ENCODE results near the gene FAM114A1.
"Not testable (repeated sequence)": the region's sequence is repeated elsewhere in the genome, so short reads cannot be mapped to it uniquely, and the experiment has no call there.

Gene FAM114A1

DNA sequence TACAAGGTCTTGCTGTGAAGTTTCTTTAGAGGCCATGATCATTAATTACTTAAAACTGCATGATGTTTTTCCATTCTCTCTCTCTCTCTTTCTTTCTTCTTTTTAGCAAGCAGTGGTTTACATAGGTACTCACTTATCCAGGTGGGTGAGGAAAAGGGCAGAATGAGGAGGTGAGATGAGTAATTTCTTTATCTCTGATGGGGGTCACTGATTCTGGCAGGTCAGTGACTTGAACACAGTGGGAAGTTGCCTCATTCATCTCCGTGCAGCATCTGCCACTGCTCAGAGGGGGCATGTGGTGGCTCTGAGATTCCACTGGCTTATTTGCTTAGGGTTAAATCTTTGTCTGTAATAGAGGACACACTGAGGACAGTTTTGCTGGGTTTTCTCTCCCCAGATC is 62.6 kb downstream of the FAM114A1 start:
- no peaks in the 10 kb centered on the region for H3K27me3 ChIP-seq (ENCODE audit: control insufficient read depth, insufficient read depth, low read length)
- H3K4me1 ChIP-seq (ENCODE audit: control insufficient read depth, insufficient read depth, low read length): peaks cover 45% of the 10 kb centered on the region
- H3K27ac ChIP-seq (ENCODE audit: low read depth, low read length): peak overlapping the region; percentile 84
- no peak overlapping the region for H3K4me3 ChIP-seq (ENCODE audit: low read length)
- no peak overlapping the region for H3K9ac ChIP-seq (ENCODE audit: low read length)
- peaks cover 29% of the 10 kb centered on the region for H3K36me3 ChIP-seq (ENCODE audit: control insufficient read depth, insufficient read depth, low read length)

DNA sequence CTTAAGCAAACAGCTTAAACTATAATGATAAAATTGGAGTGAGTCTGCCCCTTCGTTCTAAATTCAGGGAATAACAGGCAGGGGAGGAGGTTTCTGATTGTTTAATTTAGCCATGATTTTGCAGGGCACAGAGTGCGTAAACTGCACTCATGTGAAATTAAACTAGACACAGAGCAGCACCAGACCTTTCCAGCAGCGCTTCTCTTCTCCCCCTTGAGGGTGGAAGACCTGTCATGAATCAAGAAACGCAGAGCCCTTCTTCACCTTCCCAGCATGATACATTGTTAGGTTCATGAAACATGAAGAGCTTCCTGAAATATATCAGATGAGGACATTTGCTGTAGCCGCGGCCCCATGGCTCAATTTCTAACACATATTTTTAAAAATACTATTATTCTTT is 63.1 kb downstream of the FAM114A1 start:
- Histone ChIP-seq H3K4me1 (ENCODE audit: control insufficient read depth, insufficient read depth, low read length) (peaks cover 46% of the 10 kb centered on the region), H3K9ac (ENCODE audit: low read length) (no peak overlapping the region), H3K4me3 (ENCODE audit: low read length) (no peak overlapping the region), H3K27me3 (ENCODE audit: control insufficient read depth, insufficient read depth, low read length) (no peaks in the 10 kb centered on the region), H3K36me3 (ENCODE audit: control insufficient read depth, insufficient read depth, low read length) (peaks cover 29% of the 10 kb centered on the region), H3K27ac (ENCODE audit: low read depth, low read length) (peak overlapping the region; percentile 84)

DNA sequence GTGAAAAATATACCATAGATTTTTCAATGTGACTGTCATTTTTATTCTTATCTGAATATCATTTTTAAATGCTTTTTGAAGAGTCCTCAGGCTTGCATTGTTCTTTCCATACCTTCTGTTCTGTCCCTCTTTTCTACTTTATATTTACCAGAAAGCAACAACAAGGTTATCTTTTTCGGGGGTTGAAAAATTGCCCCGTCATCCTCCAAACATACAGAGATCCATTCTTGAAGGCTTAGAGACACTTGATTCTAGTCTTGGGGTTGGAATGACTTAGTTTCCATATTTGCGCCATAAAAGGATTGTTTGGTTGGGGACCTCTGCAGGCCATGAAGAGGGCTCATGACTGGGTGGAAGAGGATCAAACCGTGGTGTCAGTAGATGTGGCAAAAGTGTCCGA is 63.5 kb downstream of the FAM114A1 start:
- H3K36me3 ChIP-seq (ENCODE audit: control insufficient read depth, insufficient read depth, low read length): peaks cover 29% of the 10 kb centered on the region
- H3K4me3 ChIP-seq (ENCODE audit: low read length): no peak overlapping the region
- H3K9ac ChIP-seq (ENCODE audit: low read length): no peak overlapping the region
- H3K27me3 ChIP-seq (ENCODE audit: control insufficient read depth, insufficient read depth, low read length): no peaks in the 10 kb centered on the region
- H3K27ac ChIP-seq (ENCODE audit: low read depth, low read length): peak overlapping the region; percentile 84
- H3K4me1 ChIP-seq (ENCODE audit: control insufficient read depth, insufficient read depth, low read length): peaks cover 45% of the 10 kb centered on the region

DNA sequence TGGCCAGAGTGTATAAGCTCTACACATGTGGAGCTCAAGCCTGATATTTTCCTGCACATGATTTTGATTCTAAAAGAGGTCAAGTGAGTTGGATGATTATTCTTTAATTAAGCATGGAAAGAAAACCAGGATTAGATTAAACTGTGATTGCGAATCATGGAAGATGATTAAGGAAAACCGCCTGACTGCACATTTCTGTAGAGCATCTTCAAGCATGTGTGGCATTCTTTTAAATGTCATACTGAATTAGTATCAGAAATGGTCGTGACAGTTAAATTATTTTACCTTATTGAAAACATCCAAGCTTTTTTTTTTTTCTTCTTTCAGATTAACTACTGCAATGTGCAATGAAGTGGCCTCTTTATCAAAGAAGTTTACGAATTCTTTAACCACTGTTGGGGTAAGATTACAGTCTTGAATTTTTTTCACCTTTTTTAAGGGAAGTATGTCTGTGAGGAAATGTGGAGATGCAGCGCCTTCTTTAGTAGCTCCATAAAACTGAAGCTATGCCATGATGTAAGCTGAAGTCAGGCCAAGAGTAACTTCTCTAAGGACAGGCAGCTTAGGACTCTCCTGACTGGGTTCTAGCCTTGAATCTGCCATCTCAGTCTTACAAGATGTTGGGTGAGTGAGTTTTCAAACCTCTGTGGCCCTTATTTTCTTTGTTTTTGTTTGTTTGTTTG is 67.9 kb downstream of the FAM114A1 start:
- no peaks in the 10 kb centered on the region for H3K27me3 ChIP-seq (ENCODE audit: control insufficient read depth, insufficient read depth, low read length)
- H3K4me1 ChIP-seq (ENCODE audit: control insufficient read depth, insufficient read depth, low read length): peaks cover 14% of the 10 kb centered on the region
- H3K36me3 ChIP-seq (ENCODE audit: control insufficient read depth, insufficient read depth, low read length): peaks cover 32% of the 10 kb centered on the region
- H3K27ac ChIP-seq (ENCODE audit: low read depth, low read length): peak overlapping the region; percentile 53
- no peak overlapping the region for H3K4me3 ChIP-seq (ENCODE audit: low read length)
- no peak overlapping the region for H3K9ac ChIP-seq (ENCODE audit: low read length)

DNA sequence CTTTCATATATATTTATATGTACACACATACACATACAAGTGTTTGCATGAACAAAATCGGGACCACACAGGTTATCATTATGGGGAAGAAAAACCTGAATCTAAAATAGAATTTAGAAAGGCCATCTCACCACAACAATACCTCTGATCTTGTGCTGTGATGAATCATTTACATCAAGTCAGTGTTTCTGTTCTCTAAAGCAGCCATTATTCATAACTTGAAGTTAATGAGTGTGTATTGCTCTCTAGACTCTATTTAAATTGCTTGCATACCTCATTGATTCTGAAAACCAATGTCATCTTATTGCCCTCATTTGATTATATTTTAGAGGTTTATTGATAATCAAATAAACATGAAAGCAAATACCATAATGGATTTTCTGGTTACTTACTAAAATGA is 71.6 kb downstream of the FAM114A1 start:
- H3K4me1 ChIP-seq (ENCODE audit: control insufficient read depth, insufficient read depth, low read length): peaks cover 20% of the 10 kb centered on the region

DNA sequence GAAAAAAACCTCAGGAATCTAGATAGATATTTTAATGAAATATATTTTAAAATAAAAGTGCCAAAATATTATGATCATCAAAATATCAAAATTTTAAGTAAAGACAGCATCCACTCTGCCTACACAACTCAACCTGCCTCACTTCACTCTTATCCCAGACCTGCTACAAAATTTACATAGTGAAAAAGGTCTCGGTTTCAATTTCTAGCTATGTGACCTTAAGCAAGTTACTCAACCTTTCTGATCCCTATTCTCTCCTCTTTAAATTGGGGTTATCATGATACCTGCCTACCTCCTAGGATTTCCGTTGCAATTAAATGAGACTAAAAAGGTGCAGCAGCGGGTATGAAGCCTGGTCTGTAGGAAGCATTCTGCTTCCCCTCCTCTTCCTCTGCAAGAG is 72.9 kb downstream of the FAM114A1 start:
- H3K27ac ChIP-seq (ENCODE audit: low read depth, low read length): peak overlapping the region; percentile 92

More for the DNA sequence above, 71.6 kb downstream of the FAM114A1 start:
- Histone ChIP-seq H3K27ac (ENCODE audit: low read depth, low read length) (peak overlapping the region; percentile 1), H3K9ac (ENCODE audit: low read length) (no peak overlapping the region), H3K4me3 (ENCODE audit: low read length) (no peak overlapping the region), H3K36me3 (ENCODE audit: control insufficient read depth, insufficient read depth, low read length) (peaks cover 19% of the 10 kb centered on the region), H3K27me3 (ENCODE audit: control insufficient read depth, insufficient read depth, low read length) (no peaks in the 10 kb centered on the region)

DNA sequence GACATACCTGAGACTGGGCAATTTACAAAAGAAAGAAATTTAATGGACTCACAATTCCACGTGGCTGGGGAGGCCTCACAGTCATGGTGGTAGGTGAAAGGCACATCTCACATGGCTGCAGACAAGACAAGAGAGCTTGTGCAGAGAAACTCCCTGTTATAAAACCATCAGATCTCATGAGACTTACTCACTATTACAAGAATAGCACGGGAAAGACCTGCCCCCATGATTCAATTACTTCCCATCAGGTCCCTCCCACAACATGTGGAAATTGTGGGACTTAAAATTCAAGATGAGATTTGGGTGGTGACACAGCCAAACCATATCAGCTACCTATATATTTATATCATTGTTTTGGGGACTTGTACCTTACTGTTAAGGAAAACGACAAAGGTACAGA is 74.3 kb downstream of the FAM114A1 start:
- Histone ChIP-seq H3K27ac (ENCODE audit: low read depth, low read length) (peak overlapping the region; percentile 92), H3K4me1 (ENCODE audit: control insufficient read depth, insufficient read depth, low read length) (peaks cover 19% of the 10 kb centered on the region), H3K36me3 (ENCODE audit: control insufficient read depth, insufficient read depth, low read length) (peaks cover 13% of the 10 kb centered on the region)
- not testable (repeated sequence) for H3K4me3 ChIP-seq (ENCODE audit: low read length); H3K27me3 ChIP-seq (ENCODE audit: control insufficient read depth, insufficient read depth, low read length); H3K9ac ChIP-seq (ENCODE audit: low read length)

More for the DNA sequence above, 72.9 kb downstream of the FAM114A1 start:
- Histone ChIP-seq H3K4me3 (ENCODE audit: low read length) (no peak overlapping the region), H3K9ac (ENCODE audit: low read length) (no peak overlapping the region), H3K36me3 (ENCODE audit: control insufficient read depth, insufficient read depth, low read length) (peaks cover 16% of the 10 kb centered on the region), H3K27me3 (ENCODE audit: control insufficient read depth, insufficient read depth, low read length) (no peaks in the 10 kb centered on the region), H3K4me1 (ENCODE audit: control insufficient read depth, insufficient read depth, low read length) (peaks cover 16% of the 10 kb centered on the region)

DNA sequence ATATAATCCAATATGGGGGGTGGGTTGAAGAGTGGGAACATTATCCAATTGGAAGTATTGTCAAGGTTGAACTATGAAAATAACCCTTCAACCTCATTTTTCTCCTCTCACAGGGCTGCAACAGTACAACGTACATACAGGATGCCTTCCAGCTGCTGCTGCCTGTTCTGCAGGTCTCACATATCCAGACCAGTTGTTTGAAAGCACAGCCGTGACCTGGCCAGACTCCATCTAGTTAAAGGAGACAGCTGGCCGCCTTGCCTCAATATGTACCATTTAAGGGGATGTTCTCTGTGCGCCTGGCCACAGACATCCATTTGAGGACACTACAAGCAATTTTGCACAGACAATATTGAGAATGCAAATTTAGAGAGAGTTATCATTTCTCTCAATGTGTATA is 75.7 kb downstream of the FAM114A1 start:
- Histone ChIP-seq H3K4me1 (ENCODE audit: control insufficient read depth, insufficient read depth, low read length) (peaks cover 25% of the 10 kb centered on the region), H3K36me3 (ENCODE audit: control insufficient read depth, insufficient read depth, low read length) (peaks cover 3% of the 10 kb centered on the region)

DNA sequence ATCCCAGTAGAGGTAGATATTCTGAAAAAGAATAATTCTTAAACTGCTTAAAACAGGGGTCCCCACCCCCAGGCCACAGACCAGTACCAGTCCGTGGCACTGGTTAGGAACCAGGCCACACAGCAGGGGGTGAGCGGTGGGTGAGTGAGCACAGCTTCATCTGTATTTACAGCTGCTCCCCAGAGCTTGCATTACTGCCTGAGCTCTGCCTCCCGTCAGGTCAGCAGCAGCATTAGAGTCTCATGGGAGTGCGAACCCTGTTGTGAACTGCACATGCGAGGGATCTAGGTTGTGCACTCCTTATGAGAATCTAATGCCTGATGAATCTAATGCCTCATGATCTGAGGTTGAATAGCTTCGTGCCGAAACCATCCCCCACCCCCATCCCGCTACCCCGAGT is 76.8 kb downstream of the FAM114A1 start:
- H3K36me3 ChIP-seq (ENCODE audit: control insufficient read depth, insufficient read depth, low read length): no peaks in the 10 kb centered on the region
- no peak overlapping the region for H3K9ac ChIP-seq (ENCODE audit: low read length)
- H3K27me3 ChIP-seq (ENCODE audit: control insufficient read depth, insufficient read depth, low read length): no peaks in the 10 kb centered on the region
- peak overlapping the region; percentile 92 for H3K27ac ChIP-seq (ENCODE audit: low read depth, low read length)
- peaks cover 30% of the 10 kb centered on the region for H3K4me1 ChIP-seq (ENCODE audit: control insufficient read depth, insufficient read depth, low read length)
- no peak overlapping the region for H3K4me3 ChIP-seq (ENCODE audit: low read length)

More for the DNA sequence above, 75.7 kb downstream of the FAM114A1 start:
- peak overlapping the region; percentile 92 for H3K27ac ChIP-seq (ENCODE audit: low read depth, low read length)
- no peak overlapping the region for H3K9ac ChIP-seq (ENCODE audit: low read length)
- no peak overlapping the region for H3K4me3 ChIP-seq (ENCODE audit: low read length)
- H3K27me3 ChIP-seq (ENCODE audit: control insufficient read depth, insufficient read depth, low read length): no peaks in the 10 kb centered on the region

DNA sequence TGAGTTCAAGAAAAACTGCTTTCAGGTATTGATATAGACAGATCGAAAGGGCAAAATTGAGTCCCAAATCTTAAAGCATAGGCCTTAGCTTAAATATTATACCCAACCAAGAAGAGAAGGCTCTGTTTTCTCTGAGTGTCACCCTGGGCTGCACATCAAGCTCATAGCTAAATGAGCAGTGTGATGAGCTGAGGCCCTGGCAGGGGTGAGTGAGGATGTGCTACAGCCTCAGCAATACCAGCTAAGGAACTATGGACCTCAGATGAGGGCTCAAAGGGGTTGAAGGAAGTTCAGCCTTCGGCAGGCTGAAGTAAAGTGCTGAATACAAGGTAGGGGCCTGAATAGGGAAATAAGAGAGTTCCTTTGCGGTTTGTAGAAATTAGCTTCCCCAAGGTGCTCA is 79.3 kb downstream of the FAM114A1 start:
- H3K9ac ChIP-seq (ENCODE audit: low read length): no peak overlapping the region
- H3K4me1 ChIP-seq (ENCODE audit: control insufficient read depth, insufficient read depth, low read length): peaks cover 38% of the 10 kb centered on the region

DNA sequence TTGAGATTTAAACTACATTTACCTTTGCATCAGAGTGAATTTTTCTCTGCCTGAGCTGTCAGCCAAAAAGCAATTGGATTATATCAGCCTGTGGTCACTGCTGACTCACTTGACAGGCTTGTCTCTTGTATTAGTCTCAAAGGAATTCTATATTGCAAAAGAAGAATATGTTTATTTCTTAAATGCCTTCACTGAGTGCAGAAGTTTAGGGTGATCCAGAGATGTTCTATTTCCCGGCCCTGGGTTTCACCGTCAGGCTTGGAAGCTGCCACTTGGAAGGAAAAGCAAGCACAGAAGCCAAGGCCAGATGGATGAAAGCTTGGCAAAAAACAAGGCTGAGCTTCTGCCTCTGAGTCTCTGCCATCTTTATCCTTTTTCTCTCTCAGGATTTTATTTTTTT is 80.9 kb downstream of the FAM114A1 start:
- Histone ChIP-seq H3K9ac (ENCODE audit: low read length) (no peak overlapping the region), H3K36me3 (ENCODE audit: control insufficient read depth, insufficient read depth, low read length) (no peaks in the 10 kb centered on the region), H3K4me1 (ENCODE audit: control insufficient read depth, insufficient read depth, low read length) (peaks cover 27% of the 10 kb centered on the region), H3K4me3 (ENCODE audit: low read length) (no peak overlapping the region), H3K27me3 (ENCODE audit: control insufficient read depth, insufficient read depth, low read length) (no peaks in the 10 kb centered on the region), H3K27ac (ENCODE audit: low read depth, low read length) (peak overlapping the region; percentile 88)

More for the DNA sequence above, 79.3 kb downstream of the FAM114A1 start:
- Histone ChIP-seq H3K4me3 (ENCODE audit: low read length) (no peak overlapping the region), H3K27ac (ENCODE audit: low read depth, low read length) (peak overlapping the region; percentile 82), H3K36me3 (ENCODE audit: control insufficient read depth, insufficient read depth, low read length) (no peaks in the 10 kb centered on the region), H3K27me3 (ENCODE audit: control insufficient read depth, insufficient read depth, low read length) (no peaks in the 10 kb centered on the region)

DNA sequence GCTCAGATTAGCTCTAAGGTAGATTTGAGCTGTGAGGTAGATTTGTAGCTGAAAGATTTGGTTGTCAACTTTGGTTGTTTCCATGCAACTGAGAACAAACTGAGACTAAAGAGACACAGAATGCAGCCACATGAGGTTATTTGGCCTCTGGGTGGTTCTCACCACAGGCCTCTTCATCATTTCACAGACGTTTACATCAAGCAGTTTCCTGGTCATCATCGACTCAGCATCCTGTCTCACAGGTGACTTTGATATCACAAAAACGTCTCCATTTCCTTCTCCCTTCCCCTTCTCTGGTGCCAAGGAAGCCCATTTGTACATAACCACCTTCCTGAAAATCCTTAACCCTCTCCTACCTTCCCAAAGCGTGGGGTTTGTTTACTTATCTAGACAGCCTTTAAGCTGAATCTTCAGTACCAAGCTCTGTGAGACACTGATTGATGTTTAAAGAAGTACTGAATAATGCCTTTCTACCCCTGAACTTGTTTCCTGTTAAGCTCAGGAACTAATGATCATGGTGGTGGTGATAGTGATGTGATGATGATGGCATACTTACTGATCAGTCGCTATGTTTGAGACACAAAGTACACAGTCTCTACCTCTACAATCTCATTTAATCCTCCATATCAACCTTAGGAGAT is 81.9 kb downstream of the FAM114A1 start:
- Histone ChIP-seq H3K4me3 (ENCODE audit: low read length) (no peak overlapping the region), H3K9ac (ENCODE audit: low read length) (no peak overlapping the region), H3K36me3 (ENCODE audit: control insufficient read depth, insufficient read depth, low read length) (no peaks in the 10 kb centered on the region), H3K27ac (ENCODE audit: low read depth, low read length) (peak overlapping the region; percentile 88), H3K4me1 (ENCODE audit: control insufficient read depth, insufficient read depth, low read length) (peaks cover 27% of the 10 kb centered on the region), H3K27me3 (ENCODE audit: control insufficient read depth, insufficient read depth, low read length) (no peaks in the 10 kb centered on the region)

DNA sequence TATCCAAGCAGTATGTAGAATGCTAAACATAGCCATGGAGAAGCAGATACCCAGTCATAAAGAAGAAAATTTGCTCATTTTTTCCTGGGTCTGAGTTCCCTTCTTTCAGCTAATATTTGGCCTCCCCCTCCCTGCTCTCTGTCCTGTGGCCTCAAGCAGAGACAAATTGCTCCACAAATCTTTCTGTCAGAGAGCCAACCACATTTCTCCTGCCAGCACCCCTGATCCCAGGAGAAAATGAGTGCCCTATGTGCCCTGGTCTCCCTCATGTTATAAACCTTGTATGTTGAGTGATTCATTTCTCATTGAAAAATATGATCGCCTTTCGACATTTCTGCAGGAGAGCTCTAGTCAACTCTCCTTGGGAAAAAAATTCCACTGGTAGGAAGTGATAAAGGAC is 82.6 kb downstream of the FAM114A1 start:
- H3K36me3 ChIP-seq (ENCODE audit: control insufficient read depth, insufficient read depth, low read length): no peaks in the 10 kb centered on the region
- no peak overlapping the region for H3K4me3 ChIP-seq (ENCODE audit: low read length)
- H3K27ac ChIP-seq (ENCODE audit: low read depth, low read length): peak overlapping the region; percentile 88
- H3K9ac ChIP-seq (ENCODE audit: low read length): no peak overlapping the region
- H3K27me3 ChIP-seq (ENCODE audit: control insufficient read depth, insufficient read depth, low read length): no peaks in the 10 kb centered on the region
- peaks cover 27% of the 10 kb centered on the region for H3K4me1 ChIP-seq (ENCODE audit: control insufficient read depth, insufficient read depth, low read length)
